Midbrain (tissue), 1 donor: ENCODE results near the gene TGDS.
"Not testable (repeated sequence)": the region's sequence is repeated elsewhere in the genome, so short reads cannot be mapped to it uniquely, and the experiment has no call there.

ENCODE experiments used
- DNase-seq: peaks from one replicate; lab custom pipeline; 2025; lab: John Stamatoyannopoulos, UW

The TGDS gene

DNA sequence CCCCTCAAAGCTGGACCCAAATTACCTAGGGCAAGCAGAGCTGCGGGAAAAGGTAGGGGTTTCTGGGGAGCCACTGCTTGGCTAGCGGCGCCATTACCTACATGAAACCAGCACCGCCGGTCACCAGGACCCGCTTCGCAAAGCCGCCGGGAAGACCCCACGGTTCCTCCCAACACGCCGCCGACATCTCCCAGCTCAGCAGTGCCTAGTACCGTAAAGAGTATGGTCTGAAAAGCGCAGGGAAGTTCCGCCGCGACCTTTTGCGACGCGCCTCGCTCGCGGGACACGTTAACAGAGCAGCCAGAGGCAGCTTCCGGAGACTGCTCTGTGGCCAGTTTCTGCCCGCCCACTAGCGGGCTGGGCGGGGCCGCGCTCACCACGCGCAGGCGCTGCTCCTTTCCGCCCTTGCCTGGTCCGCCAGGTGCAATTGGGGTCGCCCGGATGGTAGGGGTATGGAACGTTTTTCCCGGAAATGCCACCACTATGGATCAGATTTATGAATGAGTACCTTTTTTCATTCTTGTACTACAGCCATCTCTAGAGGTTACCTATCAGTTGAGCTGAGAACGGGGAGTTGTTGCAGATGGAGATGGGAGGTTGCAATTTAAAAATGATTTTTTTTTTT is at the start of gene TGDS:
TSS of gene TGDS (minus strand) at position 203 of the 625 bp plus-strand sequence. CDS start at position 187, 16 bp downstream.
- peak; percentile 87 for DNase-seq

GRCh38 chr13:94641409-94641941 is 45.5 kb upstream of the TGDS start:
- DNase-seq: no peak

DNA sequence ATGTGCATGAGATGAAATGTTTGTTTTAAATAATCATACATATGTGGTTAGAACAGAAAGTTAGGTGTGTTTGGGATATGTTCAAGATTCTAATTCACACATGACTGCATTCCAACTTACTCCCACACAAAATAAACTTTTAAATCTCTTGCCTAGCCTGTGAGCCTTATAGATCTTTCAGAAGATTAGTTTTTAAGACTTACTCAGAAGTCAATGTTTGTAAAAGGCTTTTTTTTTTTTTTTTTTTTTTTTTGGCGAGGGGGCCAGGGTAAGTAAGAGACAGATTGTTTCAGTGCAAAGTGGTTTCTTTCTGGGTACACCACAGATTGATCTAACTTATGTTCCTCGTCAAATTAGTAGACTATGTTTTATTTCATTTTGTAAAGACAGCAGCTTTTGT is 44.8 kb upstream of the TGDS start:
- DNase-seq: no peak

DNA sequence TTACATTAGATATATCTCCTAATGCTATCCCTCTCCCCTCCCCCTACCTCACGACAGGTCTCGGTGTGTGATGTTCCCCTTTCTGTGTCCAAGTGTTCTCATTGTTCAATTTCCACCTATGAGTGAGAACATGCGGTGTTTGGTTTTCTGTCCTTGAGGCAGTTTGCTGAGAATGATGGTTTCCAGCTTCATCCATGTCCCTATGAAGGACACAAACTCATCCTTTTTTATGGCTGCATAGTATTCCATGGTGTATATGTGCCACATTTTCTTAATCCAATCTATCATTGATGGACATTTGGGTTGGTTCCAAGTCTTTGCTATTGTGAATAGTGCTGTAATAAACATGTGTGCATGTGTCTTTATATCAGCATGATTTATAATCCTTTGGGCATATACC is 41.7 kb upstream of the TGDS start:
- DNase-seq: not testable (repeated sequence)

GRCh38 chr13:94636942-94637578 is 41.1 kb upstream of the TGDS start:
- DNase-seq: no peak

GRCh38 chr13:94636096-94636495 is 40.1 kb upstream of the TGDS start:
- not testable (repeated sequence) for DNase-seq

- no peak for DNase-seq
These were observed 36.5 kb upstream of the TGDS start for GRCh38 chr13:94632226-94632980.

DNA sequence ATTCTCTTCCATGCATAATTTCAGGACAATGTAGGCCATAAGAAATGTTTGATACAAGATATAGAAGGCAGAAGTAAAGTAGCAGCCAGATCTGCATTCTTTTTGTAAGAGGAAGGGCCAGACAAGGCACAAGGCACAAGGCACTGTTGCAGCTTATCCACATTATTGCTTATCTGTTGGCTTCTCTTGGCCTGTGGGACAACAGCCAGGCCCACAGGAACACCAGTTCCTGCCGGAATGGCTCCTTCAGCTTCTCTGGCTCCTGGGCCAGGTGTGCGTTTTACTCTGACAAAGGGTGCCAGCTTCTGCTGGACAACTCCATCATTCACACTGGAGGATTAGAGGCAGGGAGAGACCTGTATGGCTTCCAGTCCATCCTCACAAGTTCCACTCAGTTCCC is 34.9 kb upstream of the TGDS start:
- no peak for DNase-seq

DNA sequence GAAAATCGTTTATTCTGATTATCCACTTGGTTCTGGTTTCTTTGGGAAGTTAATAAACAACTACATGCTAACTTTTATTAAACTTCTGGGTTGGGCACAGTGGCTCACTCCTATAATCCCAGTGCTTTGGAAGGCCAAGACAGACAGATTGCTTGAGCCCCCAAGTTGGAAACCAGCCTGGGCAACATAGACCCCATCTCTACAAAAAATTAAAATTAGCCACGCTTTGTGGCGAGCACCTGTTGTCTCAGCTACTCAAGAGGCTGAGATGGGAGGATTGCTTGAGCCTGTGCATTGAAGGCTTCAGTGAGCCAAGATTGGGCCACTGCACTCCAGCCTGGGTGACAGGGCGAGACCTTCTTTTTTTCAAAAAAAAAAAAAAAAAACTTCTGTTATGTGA is 27.4 kb upstream of the TGDS start:
- DNase-seq: no peak

DNA sequence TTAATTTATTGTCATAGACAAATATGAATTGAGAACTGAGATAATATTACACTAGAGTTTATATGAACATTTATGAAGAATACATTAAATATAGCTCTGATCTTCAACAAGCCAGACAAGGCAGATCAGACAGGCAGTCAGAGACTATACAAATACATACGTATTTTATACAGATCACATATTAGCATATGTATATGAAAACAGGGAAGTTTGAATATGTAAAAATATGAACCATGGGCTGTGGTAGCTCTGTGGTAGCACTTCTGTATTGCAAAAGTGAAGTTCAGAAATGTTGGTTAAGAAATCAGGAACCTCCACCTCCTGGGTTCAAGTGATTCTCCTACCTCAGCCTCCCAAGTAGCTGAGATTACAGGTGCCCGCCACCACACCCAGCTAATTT is 26.4 kb upstream of the TGDS start:
- DNase-seq: no peak

DNA sequence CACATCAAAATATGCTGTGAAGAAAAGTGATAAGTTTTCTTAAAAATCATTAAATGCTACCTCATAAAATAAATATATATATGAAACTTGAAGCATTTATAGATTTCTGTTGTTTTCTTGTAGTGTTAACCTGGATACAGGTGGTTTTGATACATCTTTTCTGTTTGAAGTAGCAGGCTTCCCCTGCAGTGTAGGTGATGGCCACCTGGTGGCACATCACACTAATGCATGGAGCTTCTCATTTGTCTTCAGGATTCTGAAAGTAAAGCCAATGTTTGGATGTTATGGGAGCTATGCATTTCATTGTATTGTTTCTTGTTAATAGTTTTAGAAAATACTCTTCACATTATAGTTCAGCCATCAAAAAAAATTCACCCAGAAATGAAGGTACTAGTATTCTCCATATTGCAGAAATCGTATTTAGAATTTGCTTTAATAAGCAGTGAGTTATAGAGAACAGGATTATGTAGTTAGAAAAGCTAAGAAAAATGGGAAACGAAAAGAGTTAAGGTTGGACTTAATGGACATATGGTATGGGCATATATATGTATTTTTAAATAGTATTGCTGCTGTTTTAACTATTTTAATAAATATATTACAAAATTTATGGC is 24.4 kb upstream of the TGDS start:
- DNase-seq: no peak

GRCh38 chr13:94617389-94618000 is 21.5 kb upstream of the TGDS start:
- peak; percentile 79 for DNase-seq

GRCh38 chr13:94613051-94613450 is 17.1 kb upstream of the TGDS start:
- DNase-seq: no peak

GRCh38 chr13:94612050-94612449 is 16.1 kb upstream of the TGDS start:
- DNase-seq: no peak

- DNase-seq: no peak
These were observed 14.5 kb upstream of the TGDS start for GRCh38 chr13:94610475-94610874.

GRCh38 chr13:94609196-94609595 is 13.2 kb upstream of the TGDS start:
- DNase-seq: peak; percentile 62

DNA sequence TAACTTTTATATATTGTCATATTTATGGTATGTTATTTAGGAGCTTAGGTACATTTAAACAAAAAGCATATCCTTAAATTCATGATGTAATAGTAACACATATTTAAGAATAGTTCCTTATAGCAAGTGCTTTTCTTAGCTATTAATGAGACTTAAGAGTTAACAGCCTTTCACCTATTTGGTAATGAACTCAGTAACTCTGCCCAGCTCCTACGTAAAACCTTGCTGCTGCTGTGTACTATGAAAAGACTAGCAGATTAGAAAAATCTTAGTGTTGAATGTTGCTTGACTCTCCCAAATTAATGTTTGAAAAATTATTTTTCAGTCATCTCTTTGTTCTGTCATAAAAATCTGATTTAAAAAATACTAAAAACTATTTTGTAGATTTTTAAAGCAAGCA is 12.6 kb upstream of the TGDS start:
- DNase-seq: peak; percentile 28

DNA sequence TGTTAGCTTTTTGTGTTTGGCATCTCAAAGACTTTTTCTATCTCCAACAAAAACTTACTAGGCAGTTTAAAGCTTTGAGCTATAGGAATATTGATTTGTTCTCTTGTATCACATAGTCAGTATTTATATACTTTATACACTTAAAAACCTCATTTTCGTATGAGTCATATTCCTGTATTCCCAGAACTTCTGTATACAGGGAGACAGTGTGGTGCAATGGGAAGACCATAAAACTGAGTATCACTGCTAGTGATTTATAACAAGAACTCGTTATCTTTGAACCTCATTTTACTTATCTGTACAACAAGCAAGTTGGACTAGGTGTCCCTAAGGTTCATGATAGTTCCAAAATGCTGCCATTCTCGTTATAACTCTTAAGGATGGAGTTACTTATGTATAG is 12.0 kb upstream of the TGDS start:
- no peak for DNase-seq

GRCh38 chr13:94607056-94607455 is 11.1 kb upstream of the TGDS start:
- DNase-seq: no peak

- DNase-seq: peak; percentile 39
These were observed 6.5 kb upstream of the TGDS start for GRCh38 chr13:94602467-94602866.

- peak; percentile 97 for DNase-seq
These were observed 5.8 kb upstream of the TGDS start, which contains the start of gene GPR180 for GRCh38 chr13:94601446-94602431. Gene GPR180 (plus strand): TSS chr13:94601857. CDS start chr13:94601928, 71 bp downstream.
